ENCODE measurements around the gene EFHD2.

DNA sequence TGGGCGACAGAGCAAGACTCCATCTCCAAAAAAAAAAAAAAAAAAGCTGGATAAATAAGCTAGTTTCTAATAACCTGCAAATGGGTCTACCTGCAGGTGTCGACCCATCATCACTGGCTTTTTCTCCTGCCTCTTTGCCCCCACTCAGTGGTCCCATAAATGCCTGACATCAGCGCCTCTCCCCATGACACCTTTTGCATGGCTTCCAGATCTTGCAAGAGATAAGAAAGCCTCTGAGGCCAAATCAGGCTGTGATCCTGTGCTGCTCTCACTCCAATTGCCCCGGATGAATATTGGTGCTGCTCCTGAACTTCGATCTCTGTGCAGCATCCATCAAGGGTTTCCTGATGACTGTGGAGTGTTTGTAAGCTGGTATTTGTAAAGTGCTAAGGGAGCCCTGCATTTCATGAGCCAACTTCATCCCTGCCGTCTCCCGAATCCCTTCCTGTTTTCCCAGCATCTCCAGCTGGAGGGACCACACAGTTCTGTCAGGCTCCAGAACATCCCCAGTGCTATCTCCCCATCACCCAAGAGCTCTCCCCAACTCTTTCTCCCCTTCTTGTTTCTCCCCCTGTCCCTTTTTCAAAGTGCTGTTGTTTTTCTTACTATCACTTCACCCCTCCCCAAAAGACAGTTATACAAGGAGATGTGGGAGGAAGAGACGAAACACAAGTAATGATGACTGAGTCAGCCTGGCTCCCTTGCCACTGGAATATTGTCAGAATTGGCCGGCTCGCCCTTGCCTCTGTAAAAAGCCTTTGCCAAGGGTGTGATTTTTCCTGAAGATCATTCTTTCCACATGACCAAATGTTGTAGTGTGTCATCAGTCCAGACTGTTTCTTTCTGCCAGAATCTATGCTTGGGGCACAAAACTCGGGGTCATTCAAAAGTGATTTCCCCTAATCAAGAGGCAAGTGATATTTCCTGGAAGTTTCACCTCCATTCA, 2.8 kb upstream of the EFHD2 start:
- TF ChIP-seq, protein P1, sequence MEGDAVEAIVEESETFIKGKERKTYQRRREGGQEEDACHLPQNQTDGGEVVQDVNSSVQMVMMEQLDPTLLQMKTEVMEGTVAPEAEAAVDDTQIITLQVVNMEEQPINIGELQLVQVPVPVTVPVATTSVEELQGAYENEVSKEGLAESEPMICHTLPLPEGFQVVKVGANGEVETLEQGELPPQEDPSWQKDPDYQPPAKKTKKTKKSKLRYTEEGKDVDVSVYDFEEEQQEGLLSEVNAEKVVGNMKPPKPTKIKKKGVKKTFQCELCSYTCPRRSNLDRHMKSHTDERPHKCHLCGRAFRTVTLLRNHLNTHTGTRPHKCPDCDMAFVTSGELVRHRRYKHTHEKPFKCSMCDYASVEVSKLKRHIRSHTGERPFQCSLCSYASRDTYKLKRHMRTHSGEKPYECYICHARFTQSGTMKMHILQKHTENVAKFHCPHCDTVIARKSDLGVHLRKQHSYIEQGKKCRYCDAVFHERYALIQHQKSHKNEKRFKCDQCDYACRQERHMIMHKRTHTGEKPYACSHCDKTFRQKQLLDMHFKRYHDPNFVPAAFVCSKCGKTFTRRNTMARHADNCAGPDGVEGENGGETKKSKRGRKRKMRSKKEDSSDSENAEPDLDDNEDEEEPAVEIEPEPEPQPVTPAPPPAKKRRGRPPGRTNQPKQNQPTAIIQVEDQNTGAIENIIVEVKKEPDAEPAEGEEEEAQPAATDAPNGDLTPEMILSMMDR (IDR thresholded peaks at IDR 0.05), result no peak
- no peak for TF ChIP-seq EZH2 (IDR thresholded peaks at IDR 0.05)
- TF ChIP-seq EZH2phosphoT487 (IDR thresholded peaks at IDR 0.05), result no peak
